HL-60 (cell line): ENCODE results near the gene ZNF658.
A peak's percentile ranks its signal among the peaks of the same experiment; 100 is the strongest.
"Not testable (repeated sequence)": the region's sequence is repeated elsewhere in the genome, so short reads cannot be mapped to it uniquely, and the experiment has no call there.

Experiments
- DNase-seq, 2 experiments: peaks; one replicate each; pipeline ENCODE4 v3.0.0-alpha.2; 2010 to 2020; ENCODE audit warnings: low read depth in 1 of 2, low spot score in 1 of 2
- H3K27ac ChIP-seq: fragments of 250-450 bp; sonication (Bioruptor Pico); replicated peaks from 2 replicates; pipeline ENCODE4 v1.5.1; 2020; ENCODE audit warnings: mild to moderate bottlenecking, moderate library complexity
- H3K27me3 ChIP-seq: fragments of 250-450 bp; sonication (Bioruptor Pico); 2 replicates; pipeline ENCODE4 v1.5.1; 2021; ENCODE audit warnings: mild to moderate bottlenecking, moderate library complexity; ENCODE audit not compliant: insufficient read depth, poor library complexity, severe bottlenecking
- H3K4me3 ChIP-seq: replicated peaks from 2 replicates; pipeline ENCODE4 v1.5.1; 2011; ENCODE audit warnings: mild to moderate bottlenecking, control low read depth, low read length; ENCODE audit not compliant: insufficient read depth
- POLR2AphosphoS5 ChIP-seq: IDR thresholded peaks from 2 replicates; pipeline ENCODE4 v1.6.1; 2012; ENCODE audit warnings: low read depth
- SPI1 ChIP-seq: IDR thresholded peaks from 2 replicates; pipeline ENCODE4 v1.6.1; 2012; ENCODE audit warnings: low read depth, mild to moderate bottlenecking, borderline replicate concordance
- long read RNA-seq: library from polyadenylated mRNA; unstranded; transcript quantifications from one replicate; pipeline ENCODE4 v2.0.0, GENCODE V29; 2020

Gene ZNF658
- long read RNA-seq, full-length matches to known transcripts: 11 of 16 reads
- long read RNA-seq, partial matches to known transcripts: 0 of 16 reads
- long read RNA-seq, other reads (novel, unspliced or antisense): 5 of 16 reads

DNA sequence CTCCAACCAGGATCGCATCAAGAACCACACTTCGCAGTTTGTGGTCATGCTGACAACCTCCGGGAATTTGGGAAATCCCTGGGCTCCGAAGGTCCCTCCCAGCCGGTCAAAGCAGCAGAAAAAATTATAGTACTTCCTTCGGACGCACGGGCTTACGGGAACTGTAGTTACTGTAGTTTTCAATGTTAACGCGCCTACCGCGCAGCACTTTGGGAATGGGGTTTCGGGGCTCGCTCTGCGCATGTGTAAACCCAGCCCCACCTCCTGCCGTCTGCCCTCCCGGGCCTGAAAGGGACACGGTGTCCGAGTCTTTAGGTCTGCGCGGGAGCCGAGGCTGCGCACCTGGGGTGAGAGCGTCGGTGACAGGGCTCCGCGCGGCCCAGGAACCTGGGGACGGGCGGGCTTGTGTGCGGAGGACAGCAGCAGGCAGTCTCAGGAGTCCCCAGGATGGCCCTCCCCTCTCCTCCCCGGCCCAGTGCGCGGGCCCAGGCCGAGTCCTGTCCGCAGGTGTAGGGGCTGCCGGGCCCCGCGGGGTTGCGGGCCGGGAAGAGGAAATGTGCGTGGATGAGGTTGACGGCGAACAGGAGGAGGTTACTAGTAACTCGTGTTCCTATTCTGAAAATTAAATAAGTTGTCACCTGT is at the start of gene ZNF658:
Gene ZNF658 (plus strand): TSS at position 236 of the 642 bp plus-strand sequence. CDS start 2,837 bp downstream, outside the sequence.
- H3K27me3 ChIP-seq: not testable (repeated sequence)
- Histone ChIP-seq H3K4me3 (peak within 1 kb of the TSS; percentile 52), H3K27ac (peak within 1 kb of the TSS; percentile 55)
- peak; percentile 66 to 88 for DNase-seq
- TF ChIP-seq SPI1: peak; percentile 12; the same call in 1 of the 2 replicates
- peak; percentile 24; the same call in 1 of the 2 replicates for TF ChIP-seq POLR2AphosphoS5

DNA sequence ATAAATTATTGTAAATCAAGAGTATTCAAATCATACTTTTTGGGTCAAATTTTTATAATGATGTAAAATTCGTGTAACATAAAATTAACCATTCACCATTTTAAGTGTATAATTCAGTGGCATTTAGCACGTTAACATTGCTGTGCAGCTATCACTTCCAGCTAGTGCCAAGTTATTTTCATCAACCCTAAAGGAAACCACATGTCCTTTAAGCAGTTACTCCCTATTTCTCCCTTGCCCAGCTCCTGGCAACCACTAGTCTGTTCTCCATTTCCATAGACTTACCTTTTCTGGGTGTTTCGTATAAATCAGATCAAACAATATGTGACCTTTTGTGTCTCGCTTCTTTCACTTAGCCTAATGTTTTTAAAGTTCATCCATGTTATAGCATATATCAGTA is 38.8 kb upstream of the ZNF658 start:
- H3K27me3 ChIP-seq, H3K27ac ChIP-seq, H3K4me3 ChIP-seq, DNase-seq: not testable (repeated sequence)

DNA sequence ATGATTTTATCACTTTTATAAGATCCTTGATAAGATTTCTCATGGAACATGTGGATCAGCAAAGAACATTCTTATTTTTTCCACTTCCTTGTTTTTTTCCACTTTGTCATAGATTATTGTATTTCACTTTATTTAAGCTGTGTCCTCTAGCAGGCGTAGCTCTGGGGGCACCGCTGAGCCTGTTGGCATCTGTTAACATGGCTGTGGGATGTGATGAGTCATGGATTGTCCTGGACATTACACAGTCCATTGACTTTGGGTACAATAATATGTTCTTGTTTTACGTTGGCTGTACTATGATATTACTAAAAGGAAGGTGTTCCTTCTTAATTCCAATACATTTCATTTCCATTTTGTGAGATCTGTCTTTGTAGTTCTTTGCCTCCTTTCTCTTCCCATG is 31.9 kb upstream of the ZNF658 start:
- not testable (repeated sequence) for DNase-seq, H3K4me3 ChIP-seq, H3K27ac ChIP-seq, H3K27me3 ChIP-seq

DNA sequence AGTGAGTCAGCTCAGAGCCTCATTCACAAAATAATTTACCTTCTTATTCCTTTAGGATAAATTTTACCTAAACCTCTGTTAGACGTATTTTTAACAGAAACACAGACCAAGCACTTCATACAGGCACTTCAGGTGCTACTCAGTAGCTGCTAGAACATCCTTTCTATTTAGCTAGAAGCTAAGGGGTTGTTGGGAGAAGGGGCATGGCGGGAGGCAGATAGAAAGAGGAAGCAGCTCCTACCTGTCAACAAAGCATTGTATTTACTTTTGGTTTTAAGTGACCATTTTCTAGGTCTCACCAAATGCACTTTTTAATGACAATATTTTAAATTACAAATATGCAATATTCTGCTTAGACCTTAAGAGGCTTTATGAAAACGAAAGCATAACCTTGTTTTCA is 19.9 kb upstream of the ZNF658 start:
- not testable (repeated sequence) for DNase-seq, H3K4me3 ChIP-seq, H3K27ac ChIP-seq, H3K27me3 ChIP-seq

DNA sequence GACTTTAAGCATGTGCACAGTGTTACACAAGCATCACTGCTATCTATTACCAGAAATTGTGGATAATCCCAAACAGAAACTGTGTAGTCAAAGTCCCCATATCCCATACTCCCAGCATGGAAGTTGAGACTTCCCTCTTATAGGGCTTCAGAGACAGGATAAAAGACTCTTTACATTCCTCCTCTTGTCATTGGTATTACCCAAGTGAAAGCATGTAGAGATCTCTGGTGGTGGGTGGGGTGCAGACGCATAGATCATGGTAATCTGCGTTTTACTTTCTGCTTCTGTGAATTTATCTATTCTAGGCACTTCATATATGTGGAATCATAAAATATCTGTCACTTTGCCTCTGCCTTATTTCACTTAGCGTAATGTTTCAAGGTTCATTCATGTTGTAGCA is 18.7 kb upstream of the ZNF658 start:
- not testable (repeated sequence) for H3K27ac ChIP-seq, H3K27me3 ChIP-seq, DNase-seq, H3K4me3 ChIP-seq

DNA sequence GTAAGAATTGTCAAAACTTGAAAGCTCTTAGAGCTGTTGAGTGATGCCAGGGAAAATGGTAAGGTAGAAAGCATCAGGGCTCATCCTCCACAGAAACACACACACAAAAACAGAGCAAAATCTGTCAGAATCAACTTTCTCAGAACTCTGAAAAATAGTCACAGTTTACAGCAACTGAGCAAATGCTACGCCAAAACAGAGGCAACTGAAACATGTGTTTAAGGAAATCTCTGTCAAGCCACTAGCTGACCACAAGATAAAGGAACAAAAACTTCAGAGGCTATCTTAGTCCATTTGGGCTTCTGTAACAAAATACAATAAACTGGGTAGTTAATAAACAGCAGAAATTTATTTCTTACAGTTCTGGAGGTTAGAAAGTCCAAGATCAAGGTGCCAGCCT is 10.2 kb upstream of the ZNF658 start:
- not testable (repeated sequence) for H3K4me3 ChIP-seq, H3K27ac ChIP-seq, H3K27me3 ChIP-seq, DNase-seq

DNA sequence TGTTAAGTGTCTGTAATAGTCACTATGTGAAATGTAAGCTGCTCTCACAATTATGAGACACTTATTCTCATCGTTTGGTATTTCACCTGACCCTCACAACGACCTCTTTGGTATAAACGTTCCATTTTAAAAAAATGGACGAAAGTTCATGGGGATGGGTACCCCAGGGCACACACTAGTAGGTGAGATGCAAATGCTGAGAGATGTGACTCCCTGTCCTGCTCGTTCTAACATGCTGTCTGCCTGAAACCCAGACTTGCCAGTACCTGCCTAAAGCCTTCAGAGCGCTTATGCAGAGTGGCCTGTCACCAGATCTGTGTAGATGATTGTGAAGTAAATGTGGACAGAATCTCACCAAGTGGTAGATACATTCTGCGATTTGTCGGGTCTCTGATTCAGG is 616 bp downstream of the ZNF658 start:
- DNase-seq, H3K27me3 ChIP-seq: not testable (repeated sequence)
- H3K27ac ChIP-seq: peak overlapping the region; percentile 55; the same call in 1 of the 2 replicates
- H3K4me3 ChIP-seq: peak overlapping the region; percentile 52

DNA sequence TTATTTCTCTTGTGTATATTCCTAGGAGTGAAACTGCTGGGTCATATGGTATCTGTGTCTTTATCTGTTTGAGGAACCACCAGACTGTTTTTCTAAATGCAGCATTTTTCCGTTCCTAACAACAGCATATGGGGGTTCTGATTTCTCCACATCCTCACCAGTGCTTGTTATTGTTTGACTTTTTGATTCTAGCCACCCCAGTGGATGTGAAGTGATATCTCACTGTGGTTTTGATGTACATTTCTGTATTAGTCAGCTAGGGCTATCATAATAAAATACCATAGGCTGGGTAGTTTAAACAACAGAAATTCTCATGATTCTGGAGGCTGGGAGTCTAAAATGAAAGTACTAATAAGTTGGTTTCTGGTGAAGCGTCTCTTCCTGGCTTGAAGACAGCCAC is 9.0 kb downstream of the ZNF658 start:
- DNase-seq: not testable (repeated sequence)

DNA sequence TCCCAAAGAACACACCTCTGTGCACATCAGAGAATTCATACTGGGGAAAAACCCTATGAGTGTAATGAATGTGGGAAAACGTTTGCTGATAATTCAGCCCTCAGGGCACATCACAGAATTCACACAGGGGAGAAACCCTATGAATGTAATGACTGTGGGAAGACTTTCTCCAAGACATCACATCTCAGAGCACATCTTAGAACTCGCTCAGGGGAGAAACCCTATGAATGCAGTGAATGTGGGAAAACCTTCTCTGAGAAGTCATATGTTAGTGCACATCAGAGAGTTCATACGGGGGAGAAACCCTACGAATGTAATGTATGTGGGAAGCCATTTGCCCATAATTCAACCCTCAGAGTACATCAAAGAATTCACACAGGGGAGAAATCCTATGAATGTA is 19.5 kb downstream of the ZNF658 start:
- H3K27ac ChIP-seq, DNase-seq, H3K27me3 ChIP-seq, H3K4me3 ChIP-seq: not testable (repeated sequence)

More for the DNA sequence above, 9.0 kb downstream of the ZNF658 start:
- not testable (repeated sequence) for H3K4me3 ChIP-seq, H3K27ac ChIP-seq, H3K27me3 ChIP-seq

DNA sequence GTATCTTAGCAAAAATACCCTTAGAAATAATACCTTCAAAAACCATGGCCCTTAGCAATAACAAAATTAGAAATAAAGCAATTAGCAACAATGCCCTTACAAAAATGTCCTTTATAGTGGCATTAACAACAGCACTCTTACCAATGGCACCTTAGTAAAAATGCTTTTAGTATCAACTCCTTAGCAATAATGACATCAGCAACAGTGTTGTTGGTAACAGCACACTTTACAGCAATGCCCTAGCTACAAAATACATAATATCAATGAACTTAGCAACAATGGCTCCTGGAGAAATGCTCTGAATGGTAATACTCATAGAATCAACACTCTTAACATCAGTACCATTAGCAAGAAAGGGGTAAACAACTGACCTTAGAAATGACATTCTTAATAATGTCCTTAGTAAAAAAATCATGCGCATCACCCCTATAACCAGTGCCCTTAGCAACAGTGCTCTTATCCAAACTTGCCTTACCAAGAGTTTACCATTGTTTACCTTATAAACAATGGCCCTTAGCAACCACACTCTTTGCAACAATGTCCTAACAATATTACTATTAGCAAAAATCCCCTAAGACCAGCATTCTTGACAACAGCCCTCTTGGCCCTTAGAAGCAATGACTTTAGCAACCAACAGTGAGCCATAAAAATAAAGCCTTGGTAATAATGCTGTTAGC is 35.8 kb downstream of the ZNF658 start:
- H3K27ac ChIP-seq, H3K27me3 ChIP-seq, H3K4me3 ChIP-seq, DNase-seq: not testable (repeated sequence)

DNA sequence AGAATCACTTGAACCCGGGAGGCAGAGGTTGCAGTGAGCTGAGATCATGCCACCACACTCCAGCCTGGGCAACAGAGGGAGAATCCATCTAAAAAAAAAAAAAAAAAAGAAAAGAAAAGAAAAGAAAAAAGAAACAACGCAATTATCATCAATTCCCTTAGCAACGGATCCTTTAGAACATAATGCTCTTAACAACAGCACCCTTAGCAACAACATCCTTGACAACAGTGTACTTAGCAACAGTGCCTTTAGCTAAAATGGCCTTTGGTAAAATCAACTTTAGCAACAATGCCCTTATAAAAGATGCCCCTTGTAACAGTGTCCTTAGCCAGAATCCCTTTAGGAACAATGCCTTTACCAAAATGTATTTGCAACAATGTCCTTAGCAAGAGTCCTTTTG is 37.1 kb downstream of the ZNF658 start:
- H3K27ac ChIP-seq, H3K4me3 ChIP-seq, DNase-seq, H3K27me3 ChIP-seq: not testable (repeated sequence)

DNA sequence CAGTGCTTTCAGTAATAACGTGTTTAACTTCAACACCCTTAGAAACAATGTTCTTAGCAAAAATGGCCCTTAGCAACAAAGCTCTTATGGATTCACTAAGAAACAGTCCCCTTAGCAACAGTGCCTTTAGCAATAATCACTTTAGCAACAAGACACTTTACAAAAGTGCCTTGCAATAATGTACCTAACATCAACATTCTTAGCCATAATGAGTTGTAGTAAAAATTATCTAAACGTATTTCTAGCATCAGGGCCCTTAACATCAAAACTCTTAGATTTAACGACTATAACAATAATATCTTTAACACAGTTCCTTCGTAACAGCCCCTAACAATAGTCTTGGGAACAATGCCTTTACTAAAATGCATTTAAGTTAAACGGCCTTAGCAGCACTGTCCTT is 37.8 kb downstream of the ZNF658 start:
- not testable (repeated sequence) for DNase-seq, H3K27me3 ChIP-seq, H3K27ac ChIP-seq, H3K4me3 ChIP-seq

DNA sequence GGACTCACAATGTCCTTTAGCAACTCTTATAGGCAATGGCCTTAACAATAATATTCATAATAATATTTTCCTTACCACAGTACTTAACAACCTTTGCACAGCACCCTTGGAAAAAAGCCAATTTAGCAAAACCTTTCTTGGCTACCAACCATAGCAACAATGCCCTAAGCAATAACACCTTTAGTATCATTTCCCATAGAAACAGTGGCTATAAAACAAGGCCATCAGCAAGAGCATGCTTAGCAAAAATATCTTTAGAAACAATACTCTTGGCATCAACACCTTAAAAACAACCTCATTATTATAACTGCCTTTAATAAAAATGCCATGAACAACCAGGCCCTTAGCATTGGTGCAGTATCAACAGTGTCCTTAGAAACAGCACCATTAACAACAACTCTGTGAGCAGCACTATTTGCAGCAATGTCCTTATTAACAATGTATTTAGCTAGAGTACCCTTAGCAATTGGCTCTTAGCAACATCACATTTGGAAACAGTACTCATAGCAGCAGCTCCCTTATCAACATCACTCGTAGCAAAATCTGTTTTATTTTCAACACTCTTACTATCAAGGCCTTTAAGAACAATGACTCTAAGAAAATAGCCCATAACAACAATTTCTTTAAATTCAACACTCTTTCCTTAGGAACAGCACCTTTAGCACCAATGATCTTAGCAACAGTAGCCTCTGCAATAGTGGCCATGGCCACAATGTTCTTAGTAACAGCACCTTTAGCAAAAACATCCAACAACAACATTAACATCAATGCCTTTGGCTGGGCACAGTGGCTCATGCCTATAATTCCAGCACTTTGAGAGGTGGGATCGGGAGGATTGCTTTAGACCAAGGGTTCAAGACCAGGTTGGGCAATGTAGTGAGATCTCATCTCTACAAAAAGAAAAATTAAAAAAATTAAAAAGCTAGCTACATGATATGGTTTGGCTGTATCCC is 39.6 kb downstream of the ZNF658 start:
- DNase-seq, H3K4me3 ChIP-seq, H3K27me3 ChIP-seq, H3K27ac ChIP-seq: not testable (repeated sequence)
